ENCODE results near the gene S100A1. TPM values are rescaled to one million over a fixed set of nuclear protein-coding genes. Genes with fewer than 3 reads are reported as not detected.
A peak's percentile ranks its signal among the peaks of the same experiment; 100 is the strongest.

The S100A1 gene
- total and polyA plus RNA-seq, 10 of the 15 experiments (the other 5 are each of a cell fraction or from before 2014, with no cell fraction given): 0.13 to 0.29 TPM; not detected in 8

GRCh38 chr1:153626904-153627714, 1.1 kb upstream of the S100A1 start, which contains the start of gene S100A13:
Gene S100A13 (minus strand): TSS chr1:153627505. CDS start chr1:153626472, 1,033 bp downstream.
- peak; percentile 80 for ATAC-seq
- ChIA-PET POLR2A (interaction anchor here (1.3 kb wide), 1 partner anchor 28 kb away, joined by 4 read pairs; no protein-coding TSS in a partner anchor), RAD21 (ENCODE audit: unreplicated experiment) (interaction anchor here (1.1 to 3.7 kb wide), 9 partner anchors 9 to 95 kb away, joined by 3 to 25 read pairs (median 6); partner anchors contain the start of gene S100A14)

More at GRCh38 chr1:153626904-153627714, 1.1 kb upstream of the S100A1 start, which contains the start of gene S100A13:
- WGBS (ENCODE audit: insufficient coverage, insufficient replicate concordance, low lambda C conversion rate, missing lambda C conversion rate): 21% methylated on average over 28 of the region's 28 CpGs
- CTCF ChIA-PET: interaction anchor here (0.7 to 5.2 kb wide), 26 partner anchors 11 to 423 kb away, joined by 3 to 66 read pairs (median 4); partner anchors contain the start of genes PGLYRP4, RAB13, S100A14 and S100A16
- no peak for FAIRE-seq
- peak within 1 kb of the TSS; percentile 22; the same call in 1 of the 2 replicates for H3K9ac ChIP-seq (ENCODE audit: control insufficient read depth, insufficient read depth, low read length)
- no peak within 1 kb of the TSS for H3K4me3 ChIP-seq
- H4K20me1 ChIP-seq (ENCODE audit: control insufficient read depth, insufficient read depth): no peaks in the 10 kb centered on the region
- no peaks in the 10 kb centered on the region for H3K9me3 ChIP-seq (replicated peaks; ENCODE audit: control insufficient read depth, insufficient read depth, low read length)
- peak in 2 of 3 experiments; percentile 49 to 66 for TF ChIP-seq CTCF (IDR thresholded peaks at IDR 0.05 in 2 of 3, conservative IDR thresholded peaks at IDR 0.05 in 1 of 3; ENCODE audit: control insufficient read depth in 2 of 3, extremely low read depth in 1 of 3, insufficient read depth in 1 of 3, low read depth in 3 of 3, low read length in 3 of 3)
- no peak for TF ChIP-seq NFIC (IDR thresholded peaks at IDR 0.05; ENCODE audit: low read depth, low read length)
- TF ChIP-seq SMC3 (IDR thresholded peaks at IDR 0.05; ENCODE audit: borderline replicate concordance, low read length): peak; percentile 13; the same call in 1 of the 2 replicates
- no peak for TF ChIP-seq MAX (IDR thresholded peaks at IDR 0.05; ENCODE audit: low read depth, low read length)
- peak; percentile 37; the same call in 1 of the 2 replicates for TF ChIP-seq RUNX3 (IDR thresholded peaks at IDR 0.05; ENCODE audit: low read length)
- peak; percentile 26; the same call in 1 of the 2 replicates for TF ChIP-seq EED (IDR thresholded peaks at IDR 0.05; ENCODE audit: low read depth)
- no peak for TF ChIP-seq BMI1 (IDR thresholded peaks at IDR 0.05; ENCODE audit: borderline replicate concordance)
- TF ChIP-seq MLLT1 (IDR thresholded peaks at IDR 0.05): 0 out of 2 replicates have a peak, but pooled peaks have one; percentile 13
- peak in 1 of 2 experiments; percentile 9; a peak in 1 of 4 replicates for TF ChIP-seq IKZF2 (IDR thresholded peaks at IDR 0.05)
- TF ChIP-seq GATAD2B (conservative IDR thresholded peaks at IDR 0.05; ENCODE audit: low read depth): no peak
- peak; percentile 29; the same call in 1 of the 2 replicates for TF ChIP-seq POLR2A (IDR thresholded peaks at IDR 0.05; ENCODE audit: low read depth, low read length)
- peak in 1 of 2 experiments; percentile 75; a peak in 2 of 3 replicates for TF ChIP-seq EGR1 (IDR thresholded peaks at IDR 0.05; ENCODE audit: borderline replicate concordance in 1 of 2, low read depth in 2 of 2, low read length in 2 of 2)
- peak; percentile 41; the same call in 1 of the 2 replicates for TF ChIP-seq RAD21 (IDR thresholded peaks at IDR 0.05; ENCODE audit: insufficient read depth, low read depth, low read length)
- DNase-seq (ENCODE audit: low read depth, low spot score): no peak
- SMC1A ChIA-PET (ENCODE audit: uncharacterized antibody, unreplicated experiment): interaction anchor here (1.0 to 4.9 kb wide), 10 partner anchors 11 to 95 kb away, joined by 3 to 31 read pairs (median 5); partner anchors contain the start of genes ILF2 and S100A14
- H3K27ac ChIP-seq (ENCODE audit: control insufficient read depth, insufficient read depth): no peak within 1 kb of the TSS
- in situ Hi-C loops (cut with MboI) (no loop called here), intact Hi-C loops (cut with micrococcal nuclease; ENCODE audit: unreplicated experiment) (no loop called here)
- H3K79me2 ChIP-seq (ENCODE audit: control insufficient read depth, insufficient read depth, low read length): no peaks in the 10 kb centered on the region
- H3K4me1 ChIP-seq (ENCODE audit: control insufficient read depth, insufficient read depth, low read length): peaks cover 14% of the 10 kb centered on the region
- no peaks in the 10 kb centered on the region for H3K36me3 ChIP-seq (ENCODE audit: control insufficient read depth in 2 of 2, insufficient read depth in 2 of 2, low read length in 1 of 2)
- peak within 1 kb of the TSS; percentile 67 for H3K4me2 ChIP-seq (ENCODE audit: control insufficient read depth, insufficient read depth)
- no peaks in the 10 kb centered on the region for H3K27me3 ChIP-seq (replicated peaks in 1 of 2; ENCODE audit: control insufficient read depth in 2 of 2, insufficient read depth in 2 of 2, low read length in 1 of 2)
- H2AFZ ChIP-seq (ENCODE audit: control insufficient read depth, low read depth, low read length): peak within 1 kb of the TSS; percentile 49
- no TSS peak for BruUV-seq (replicated peaks)
